Heart left ventricle (tissue), 13 donors: ENCODE data around the gene CEP192.
"Not testable (repeated sequence)": the region's sequence is repeated elsewhere in the genome, so short reads cannot be mapped to it uniquely, and the experiment has no call there.

Source experiments
- CTCF ChIP-seq, 12 donors: fragments of 200-600 bp; sonication (generic) in 4 of 12; IDR thresholded peaks; one replicate each; pipeline versions ENCODE4 v1.5.0 to v1.8.0; 2018 to 2022; ENCODE audit warnings: antibody characterized with exemption in 12 of 12, mild to moderate bottlenecking in 5 of 12
- POLR2A ChIP-seq, 2 donors: fragments of 450-650 bp; IDR thresholded peaks; one replicate each; pipeline ENCODE4 v1.6.1; 2017; ENCODE audit warnings: antibody characterized with exemption in 2 of 2, mild to moderate bottlenecking in 2 of 2, moderate library complexity in 2 of 2
- donor health status: ischemic (EF 13 %, LVEDD 7.1; RV severe dilation, severe dysfunction).
- donor health status: DM: no; HTN: yes; CAD: no.
- donor health status: DM: no; HTN: no; CAD: no.
- donor health status: ischemic (EF 25% LVEDD 6.9; RV normal size, moderate dysfunction).
- donor health status: ischemic (EF 25% LVEDD 5.7; RV mildly dilated, moderate dysfunction).
- donor health status: ischemic (EF 35%, LVEDD 5.7; RV mildly dilated, moderate dysfunction).
- donor health status: nonischemic (EF 11% LVEDD 7.7; RV severe dilation, severe dysfunction).
- donor health status: DM: yes; HTN: yes; CAD: no.
- donor health status: PGD.
- donor health status: ischemic (EF 29% LVEDD 5.4; RV normal size, mild dysfunction).
- donor health status: nonischemic (EF 23%, LVEDD 6.1; RV moderate dilation, normal function).

- not testable (repeated sequence) for TF ChIP-seq POLR2A, CTCF (IDR thresholded peaks at IDR 0.05)
These were observed 11.1 kb upstream of the CEP192 start for GRCh38 chr18:12980065-12980464.
